HG03135 (cell line): ENCODE data around the gene MAD1L1.

Source experiments
- ATAC-seq: cut with Tn5 transposase; IDR thresholded peaks from one replicate; pipeline ENCODE4 v1.9.1; 2021; ENCODE audit warnings: mild to moderate bottlenecking, moderate library complexity; ENCODE audit not compliant: unreplicated experiment

The MAD1L1 gene

GRCh38 chr7:1922870-1923236, 309.9 kb downstream of the MAD1L1 start:
- ATAC-seq: no peak

GRCh38 chr7:1922071-1922869, 310.5 kb downstream of the MAD1L1 start:
- ATAC-seq: no peak

GRCh38 chr7:1920881-1921280, 311.9 kb downstream of the MAD1L1 start:
- no peak for ATAC-seq

- ATAC-seq: no peak
These were observed 312.5 kb downstream of the MAD1L1 start for GRCh38 chr7:1920266-1920681.

GRCh38 chr7:1919539-1920265, 313.0 kb downstream of the MAD1L1 start:
- ATAC-seq: no peak

- ATAC-seq: no peak
These were observed 313.7 kb downstream of the MAD1L1 start for GRCh38 chr7:1918881-1919525.

- ATAC-seq: no peak
These were observed 314.6 kb downstream of the MAD1L1 start for GRCh38 chr7:1918063-1918645.

GRCh38 chr7:1917221-1918062, 315.3 kb downstream of the MAD1L1 start:
- no peak for ATAC-seq

- ATAC-seq: no peak
These were observed 316.2 kb downstream of the MAD1L1 start for GRCh38 chr7:1916601-1916970.

GRCh38 chr7:1915956-1916600, 316.7 kb downstream of the MAD1L1 start:
- ATAC-seq: no peak

GRCh38 chr7:1915326-1915725, 317.4 kb downstream of the MAD1L1 start:
- ATAC-seq: no peak

- ATAC-seq: no peak
These were observed 318.0 kb downstream of the MAD1L1 start for GRCh38 chr7:1914743-1915142.

GRCh38 chr7:1914321-1914720, 318.4 kb downstream of the MAD1L1 start:
- ATAC-seq: no peak

- no peak for ATAC-seq
These were observed 319.1 kb downstream of the MAD1L1 start for GRCh38 chr7:1913466-1914282.

- no peak for ATAC-seq
These were observed 319.9 kb downstream of the MAD1L1 start for GRCh38 chr7:1912593-1913465.

GRCh38 chr7:1911571-1911970, 321.2 kb downstream of the MAD1L1 start:
- no peak for ATAC-seq

- no peak for ATAC-seq
These were observed 321.9 kb downstream of the MAD1L1 start for GRCh38 chr7:1910827-1911226.

- ATAC-seq: no peak
These were observed 322.6 kb downstream of the MAD1L1 start for GRCh38 chr7:1910081-1910685.
